Stimulated activated CD4-positive, alpha-beta T cell treated with anti-CD3 and anti-CD28 coated beads, TNF-alpha, amount 100 ng/mL, for 1 hour (primary cell): Measurements from ENCODE around the gene UBQLN3.

Source experiments
- DNase-seq, 3 donors: peaks; one replicate each; pipeline ENCODE4 v3.0.0-alpha.2; 2020; ENCODE audit warnings: low read depth in 3 of 3, low spot score in 1 of 3

UBQLN3 gene

GRCh38 chr11:5507177-5507932 is 2.4 kb downstream of the UBQLN3 start:
- DNase-seq = no peak

GRCh38 chr11:5505363-5506048 is 4.3 kb downstream of the UBQLN3 start:
- no peak for DNase-seq

GRCh38 chr11:5504403-5504921 is 5.3 kb downstream of the UBQLN3 start:
- no peak for DNase-seq

- DNase-seq = no peak
These were observed 9.4 kb downstream of the UBQLN3 start for GRCh38 chr11:5500393-5500801.

GRCh38 chr11:5499671-5500070 is 10.1 kb downstream of the UBQLN3 start:
- no peak for DNase-seq

- no peak for DNase-seq
These were observed 20.0 kb downstream of the UBQLN3 start for GRCh38 chr11:5489576-5490357.

- no peak for DNase-seq
These were observed 20.9 kb downstream of the UBQLN3 start for GRCh38 chr11:5488798-5489399.

- DNase-seq = no peak
These were observed 21.4 kb downstream of the UBQLN3 start, which contains the start of gene OR52D1 for GRCh38 chr11:5488385-5488784. TSS of gene OR52D1 (plus strand) at chr11:5488685. CDS start at chr11:5488707, 22 bp downstream.

- DNase-seq = no peak
These were observed 23.3 kb downstream of the UBQLN3 start for GRCh38 chr11:5486421-5486820.

- DNase-seq = no peak
These were observed 23.8 kb downstream of the UBQLN3 start for GRCh38 chr11:5486003-5486402.

GRCh38 chr11:5476186-5476819 is 33.5 kb downstream of the UBQLN3 start:
- peak in 2 of 3 donors; percentile 1 to 4 for DNase-seq

- DNase-seq = no peak
These were observed 35.8 kb downstream of the UBQLN3 start for GRCh38 chr11:5473921-5474320.

GRCh38 chr11:5467527-5467926 is 42.2 kb downstream of the UBQLN3 start:
- no peak for DNase-seq

- no peak for DNase-seq
These were observed 48.7 kb downstream of the UBQLN3 start for GRCh38 chr11:5460983-5461621.
